Liver (tissue), 9 donors: ENCODE data around the gene APBA2. TPM values are rescaled to one million over a fixed set of nuclear protein-coding genes. Genes with fewer than 3 reads are reported as not detected.

Experiments
- DNase-seq: peaks from one replicate; pipeline ENCODE4 v3.0.0-alpha.2; 2017; ENCODE audit warnings: low spot score
- H3K27ac ChIP-seq, 2 donors: one replicate each; pipeline ENCODE4 v1.7.0; 2013; ENCODE audit warnings: inconsistent platforms in 2 of 2, low read length in 2 of 2, control low read depth in 1 of 2, low read depth in 1 of 2, mild to moderate bottlenecking in 1 of 2
- H3K27me3 ChIP-seq, 4 donors: one replicate each; pipeline versions ENCODE4 v1.6.1 to v1.7.0; 2013; ENCODE audit warnings: low read length in 3 of 4, inconsistent platforms in 1 of 4, mild to moderate bottlenecking in 1 of 4, moderate library complexity in 1 of 4; ENCODE audit not compliant: control insufficient read depth in 4 of 4, insufficient read depth in 4 of 4
- H3K36me3 ChIP-seq, 4 donors: one replicate each; pipeline versions ENCODE4 v1.6.1 to v1.7.0; 2013; ENCODE audit warnings: low read length in 3 of 4, mild to moderate bottlenecking in 3 of 4, low read depth in 1 of 4, moderate library complexity in 1 of 4; ENCODE audit not compliant: control insufficient read depth in 4 of 4, insufficient read depth in 3 of 4
- H3K4me1 ChIP-seq, 4 donors: one replicate each; pipeline versions ENCODE4 v1.6.1 to v1.7.0; 2013; ENCODE audit warnings: low read length in 3 of 4, mild to moderate bottlenecking in 3 of 4, moderate library complexity in 1 of 4; ENCODE audit not compliant: control insufficient read depth in 4 of 4, insufficient read depth in 4 of 4
- H3K4me3 ChIP-seq, 3 donors: one replicate each; pipeline versions ENCODE4 v1.6.1 to v1.7.0; 2013; ENCODE audit warnings: low read length in 3 of 3, control low read depth in 1 of 3, low read depth in 1 of 3, mild to moderate bottlenecking in 1 of 3
- H3K9ac ChIP-seq, 2 donors: one replicate each; pipeline ENCODE4 v1.7.0; 2013; ENCODE audit warnings: low read length in 2 of 2, mild to moderate bottlenecking in 2 of 2, moderate library complexity in 2 of 2, control low read depth in 1 of 2, low read depth in 1 of 2
- H3K9me3 ChIP-seq, 4 donors: one replicate each; pipeline versions ENCODE4 v1.6.1 to v1.7.0; 2013; ENCODE audit warnings: low read length in 3 of 4; ENCODE audit not compliant: control insufficient read depth in 4 of 4
- EGR1 ChIP-seq, 2 donors: IDR thresholded peaks; 2 replicates each; pipeline ENCODE4 v1.6.1; 2016 to 2018; ENCODE audit warnings: antibody characterized with exemption in 2 of 2, low read depth in 2 of 2
- FOXA1 ChIP-seq: IDR thresholded peaks from 2 replicates; pipeline ENCODE4 v1.6.1; 2016; ENCODE audit warnings: antibody characterized with exemption
- FOXA2 ChIP-seq: IDR thresholded peaks from 2 replicates; pipeline ENCODE4 v1.6.1; 2016; ENCODE audit warnings: antibody characterized with exemption
- GABPA ChIP-seq, 2 donors: IDR thresholded peaks in 1 of 2; conservative IDR thresholded peaks in 1 of 2; 2 replicates each; pipeline ENCODE4 v1.6.1; 2016; ENCODE audit warnings: antibody characterized with exemption in 2 of 2, mild to moderate bottlenecking in 1 of 2, moderate library complexity in 1 of 2
- HNF4A ChIP-seq, 2 donors: conservative IDR thresholded peaks; 2 replicates each; pipeline ENCODE4 v1.6.1; 2016; ENCODE audit warnings: antibody characterized with exemption in 2 of 2, mild to moderate bottlenecking in 2 of 2
- HNF4G ChIP-seq: IDR thresholded peaks from 2 replicates; pipeline ENCODE4 v1.6.1; 2016; ENCODE audit warnings: antibody characterized with exemption
- JUND ChIP-seq, 2 donors: IDR thresholded peaks; 2 replicates each; pipeline ENCODE4 v1.6.1; 2016; ENCODE audit warnings: antibody characterized with exemption in 2 of 2
- NR2F2 ChIP-seq: IDR thresholded peaks from 2 replicates; pipeline ENCODE4 v1.6.1; 2016; ENCODE audit warnings: antibody characterized with exemption
- RAD21 ChIP-seq, 2 donors: IDR thresholded peaks; 2 replicates each; pipeline ENCODE4 v1.6.1; 2016; ENCODE audit warnings: antibody characterized with exemption in 2 of 2, mild to moderate bottlenecking in 2 of 2
- RXRA ChIP-seq, 2 donors: IDR thresholded peaks; 2 replicates each; pipeline ENCODE4 v1.6.1; 2017 to 2018; ENCODE audit warnings: antibody characterized with exemption in 2 of 2, mild to moderate bottlenecking in 1 of 2
- SP1 ChIP-seq: IDR thresholded peaks from 2 replicates; pipeline ENCODE4 v1.6.1; 2018; ENCODE audit warnings: antibody characterized with exemption, mild to moderate bottlenecking
- TAF1 ChIP-seq: conservative IDR thresholded peaks from 2 replicates; pipeline ENCODE4 v1.6.1; 2016; ENCODE audit warnings: antibody characterized with exemption, mild to moderate bottlenecking
- YY1 ChIP-seq: IDR thresholded peaks from 2 replicates; pipeline ENCODE4 v1.6.1; 2016; ENCODE audit warnings: antibody characterized with exemption, mild to moderate bottlenecking
- WGBS: extraction: QIAGEN DNeasy Blood & Tissue Kit; methylation state at CpG from one replicate; pipeline ENCODE4 v1.1.7; 2013; 5-methylcytosine and 5-hydroxymethylcytosine counted together
- polyA plus RNA-seq, 2 donors: library from polyadenylated mRNA; stranded (reverse) in 1 of 2; unstranded in 1 of 2; fragments of 200-250 nt in 1 of 2; fragments of >200 nt in 1 of 2; fragmentation: Nextera tagmentation in 1 of 2; extraction: Ambion mirVana in 1 of 2; gene quantifications; one replicate each; pipeline versions ENCODE4 v1.2.1 to v1.2.3, GENCODE V29; 2013 to 2015
- total RNA-seq, 2 donors: library from RNA; depleted of rRNA; stranded (reverse); fragments of >200 nt; gene quantifications; one replicate each; pipeline ENCODE4 v1.2.3, GENCODE V29; 2014
- TF ChIP-seq, protein P1 (sequence below): IDR thresholded peaks from 2 replicates; pipeline ENCODE4 v1.6.1; 2016; ENCODE audit warnings: antibody characterized with exemption
- TF ChIP-seq, protein P2 (sequence below): IDR thresholded peaks from 2 replicates; pipeline ENCODE4 v1.6.1; 2016; ENCODE audit warnings: antibody characterized with exemption, mild to moderate bottlenecking
- TF ChIP-seq, protein P3 (sequence below): IDR thresholded peaks from 2 replicates; pipeline ENCODE4 v1.6.1; 2016; ENCODE audit warnings: antibody characterized with exemption
- TF ChIP-seq, protein P4 (sequence below): IDR thresholded peaks from 2 replicates; pipeline ENCODE4 v1.6.1; 2016; ENCODE audit warnings: antibody characterized with exemption
- TF ChIP-seq, protein P5 (sequence below): fragments of 150-350 bp; IDR thresholded peaks from 2 replicates; pipeline ENCODE4 v1.5.1; 2017; ENCODE audit warnings: improper control_type of control experiment, low read depth, low read length; ENCODE audit not compliant: missing input control
- donor health status: healthy.
- donor health status: healthy.
- donor health status: healthy.
- donor health status: healthy.
- donor health status: healthy.

APBA2 gene
- total and polyA plus RNA-seq, 4 donors = 0.38 to 2.9 (median 1.7) TPM

DNA sequence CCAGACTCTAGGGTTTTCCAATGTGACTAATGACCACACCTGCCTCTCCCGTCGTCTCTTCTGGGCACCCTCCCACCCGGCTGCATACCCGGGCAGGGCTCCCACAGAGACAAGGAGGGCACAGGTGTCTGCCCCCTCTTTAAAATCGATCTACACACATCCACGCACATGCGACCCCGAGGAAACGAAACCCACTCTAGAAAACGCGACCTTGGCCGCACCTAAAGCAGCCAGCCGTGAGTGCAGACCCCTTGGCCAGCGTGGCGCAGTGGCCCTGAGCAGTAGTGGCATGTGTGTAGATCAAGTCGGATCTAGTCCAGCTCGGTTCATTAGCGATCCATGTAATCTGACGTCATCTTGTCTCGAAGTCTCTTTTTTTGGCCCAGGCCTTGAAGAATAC lies 232.0 kb downstream of the APBA2 start:
- Histone ChIP-seq H3K27me3 (peaks cover 0 to 9% (median 0%) of the 10 kb centered on the region in 4 donors), H3K36me3 (no peaks in the 10 kb centered on the region), H3K4me1 (no peaks in the 10 kb centered on the region), H3K4me3 (no peak overlapping the region), H3K9ac (no peak overlapping the region), H3K9me3 (no peaks in the 10 kb centered on the region), H3K27ac (no peak overlapping the region)
- no peak for DNase-seq
- 90% methylated on average over 20 of the region's 20 CpGs for WGBS
- TF ChIP-seq, protein P1, sequence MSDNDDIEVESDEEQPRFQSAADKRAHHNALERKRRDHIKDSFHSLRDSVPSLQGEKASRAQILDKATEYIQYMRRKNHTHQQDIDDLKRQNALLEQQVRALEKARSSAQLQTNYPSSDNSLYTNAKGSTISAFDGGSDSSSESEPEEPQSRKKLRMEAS = no peak
- TF ChIP-seq JUND (IDR thresholded peaks at IDR 0.05) = no peak
- TF ChIP-seq, protein P2, sequence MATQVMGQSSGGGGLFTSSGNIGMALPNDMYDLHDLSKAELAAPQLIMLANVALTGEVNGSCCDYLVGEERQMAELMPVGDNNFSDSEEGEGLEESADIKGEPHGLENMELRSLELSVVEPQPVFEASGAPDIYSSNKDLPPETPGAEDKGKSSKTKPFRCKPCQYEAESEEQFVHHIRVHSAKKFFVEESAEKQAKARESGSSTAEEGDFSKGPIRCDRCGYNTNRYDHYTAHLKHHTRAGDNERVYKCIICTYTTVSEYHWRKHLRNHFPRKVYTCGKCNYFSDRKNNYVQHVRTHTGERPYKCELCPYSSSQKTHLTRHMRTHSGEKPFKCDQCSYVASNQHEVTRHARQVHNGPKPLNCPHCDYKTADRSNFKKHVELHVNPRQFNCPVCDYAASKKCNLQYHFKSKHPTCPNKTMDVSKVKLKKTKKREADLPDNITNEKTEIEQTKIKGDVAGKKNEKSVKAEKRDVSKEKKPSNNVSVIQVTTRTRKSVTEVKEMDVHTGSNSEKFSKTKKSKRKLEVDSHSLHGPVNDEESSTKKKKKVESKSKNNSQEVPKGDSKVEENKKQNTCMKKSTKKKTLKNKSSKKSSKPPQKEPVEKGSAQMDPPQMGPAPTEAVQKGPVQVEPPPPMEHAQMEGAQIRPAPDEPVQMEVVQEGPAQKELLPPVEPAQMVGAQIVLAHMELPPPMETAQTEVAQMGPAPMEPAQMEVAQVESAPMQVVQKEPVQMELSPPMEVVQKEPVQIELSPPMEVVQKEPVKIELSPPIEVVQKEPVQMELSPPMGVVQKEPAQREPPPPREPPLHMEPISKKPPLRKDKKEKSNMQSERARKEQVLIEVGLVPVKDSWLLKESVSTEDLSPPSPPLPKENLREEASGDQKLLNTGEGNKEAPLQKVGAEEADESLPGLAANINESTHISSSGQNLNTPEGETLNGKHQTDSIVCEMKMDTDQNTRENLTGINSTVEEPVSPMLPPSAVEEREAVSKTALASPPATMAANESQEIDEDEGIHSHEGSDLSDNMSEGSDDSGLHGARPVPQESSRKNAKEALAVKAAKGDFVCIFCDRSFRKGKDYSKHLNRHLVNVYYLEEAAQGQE = no peak
- no peak for TF ChIP-seq GABPA (IDR thresholded peaks at IDR 0.05 in 1 of 2, conservative IDR thresholded peaks at IDR 0.05 in 1 of 2)

DNA sequence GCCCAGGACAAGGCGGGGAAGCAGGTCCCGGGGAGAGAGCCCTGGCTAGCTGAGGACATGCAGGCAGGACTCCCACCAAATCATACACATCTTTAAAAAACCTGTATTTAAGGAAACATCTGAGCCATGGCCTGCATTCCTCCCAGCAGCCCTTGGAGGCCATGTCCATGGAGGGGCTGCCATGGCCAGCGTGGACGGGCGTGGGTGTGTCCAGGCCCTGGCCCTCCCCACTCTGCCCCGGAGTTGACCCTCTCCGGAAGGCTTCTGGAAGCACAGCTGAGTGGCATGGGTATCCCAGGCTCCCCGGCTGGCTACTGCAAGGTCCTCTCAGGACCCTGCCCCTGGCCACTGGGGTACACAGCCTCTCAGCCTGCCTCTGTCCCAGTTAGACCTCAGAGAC lies 234.1 kb downstream of the APBA2 start:
- WGBS = 66% methylated on average over 8 of the region's 8 CpGs
- H3K4me3 ChIP-seq = no peak overlapping the region
- TF ChIP-seq EGR1 (IDR thresholded peaks at IDR 0.05; ENCODE audit: low read depth in 2 of 2) (no peak), GABPA (IDR thresholded peaks at IDR 0.05 in 1 of 2, conservative IDR thresholded peaks at IDR 0.05 in 1 of 2) (no peak), YY1 (no peak), RXRA (IDR thresholded peaks at IDR 0.05) (no peak), SP1 (no peak), HNF4A (conservative IDR thresholded peaks at IDR 0.05) (no peak), JUND (IDR thresholded peaks at IDR 0.05) (no peak), RAD21 (IDR thresholded peaks at IDR 0.05) (no peak), FOXA1 (no peak), FOXA2 (no peak), NR2F2 (no peak), TAF1 (no peak), HNF4G (no peak)
- TF ChIP-seq, protein P3, sequence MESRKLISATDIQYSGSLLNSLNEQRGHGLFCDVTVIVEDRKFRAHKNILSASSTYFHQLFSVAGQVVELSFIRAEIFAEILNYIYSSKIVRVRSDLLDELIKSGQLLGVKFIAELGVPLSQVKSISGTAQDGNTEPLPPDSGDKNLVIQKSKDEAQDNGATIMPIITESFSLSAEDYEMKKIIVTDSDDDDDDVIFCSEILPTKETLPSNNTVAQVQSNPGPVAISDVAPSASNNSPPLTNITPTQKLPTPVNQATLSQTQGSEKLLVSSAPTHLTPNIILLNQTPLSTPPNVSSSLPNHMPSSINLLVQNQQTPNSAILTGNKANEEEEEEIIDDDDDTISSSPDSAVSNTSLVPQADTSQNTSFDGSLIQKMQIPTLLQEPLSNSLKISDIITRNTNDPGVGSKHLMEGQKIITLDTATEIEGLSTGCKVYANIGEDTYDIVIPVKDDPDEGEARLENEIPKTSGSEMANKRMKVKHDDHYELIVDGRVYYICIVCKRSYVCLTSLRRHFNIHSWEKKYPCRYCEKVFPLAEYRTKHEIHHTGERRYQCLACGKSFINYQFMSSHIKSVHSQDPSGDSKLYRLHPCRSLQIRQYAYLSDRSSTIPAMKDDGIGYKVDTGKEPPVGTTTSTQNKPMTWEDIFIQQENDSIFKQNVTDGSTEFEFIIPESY = no peak
- TF ChIP-seq, protein P4, sequence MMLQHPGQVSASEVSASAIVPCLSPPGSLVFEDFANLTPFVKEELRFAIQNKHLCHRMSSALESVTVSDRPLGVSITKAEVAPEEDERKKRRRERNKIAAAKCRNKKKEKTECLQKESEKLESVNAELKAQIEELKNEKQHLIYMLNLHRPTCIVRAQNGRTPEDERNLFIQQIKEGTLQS = no peak
- TF ChIP-seq, protein P5, sequence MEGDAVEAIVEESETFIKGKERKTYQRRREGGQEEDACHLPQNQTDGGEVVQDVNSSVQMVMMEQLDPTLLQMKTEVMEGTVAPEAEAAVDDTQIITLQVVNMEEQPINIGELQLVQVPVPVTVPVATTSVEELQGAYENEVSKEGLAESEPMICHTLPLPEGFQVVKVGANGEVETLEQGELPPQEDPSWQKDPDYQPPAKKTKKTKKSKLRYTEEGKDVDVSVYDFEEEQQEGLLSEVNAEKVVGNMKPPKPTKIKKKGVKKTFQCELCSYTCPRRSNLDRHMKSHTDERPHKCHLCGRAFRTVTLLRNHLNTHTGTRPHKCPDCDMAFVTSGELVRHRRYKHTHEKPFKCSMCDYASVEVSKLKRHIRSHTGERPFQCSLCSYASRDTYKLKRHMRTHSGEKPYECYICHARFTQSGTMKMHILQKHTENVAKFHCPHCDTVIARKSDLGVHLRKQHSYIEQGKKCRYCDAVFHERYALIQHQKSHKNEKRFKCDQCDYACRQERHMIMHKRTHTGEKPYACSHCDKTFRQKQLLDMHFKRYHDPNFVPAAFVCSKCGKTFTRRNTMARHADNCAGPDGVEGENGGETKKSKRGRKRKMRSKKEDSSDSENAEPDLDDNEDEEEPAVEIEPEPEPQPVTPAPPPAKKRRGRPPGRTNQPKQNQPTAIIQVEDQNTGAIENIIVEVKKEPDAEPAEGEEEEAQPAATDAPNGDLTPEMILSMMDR = no peak
- TF ChIP-seq, protein P1 = no peak
- TF ChIP-seq, protein P2 = no peak
- no peak for DNase-seq
- no peaks in the 10 kb centered on the region for H3K9me3 ChIP-seq
- no peaks in the 10 kb centered on the region for H3K4me1 ChIP-seq
- H3K27ac ChIP-seq = no peak overlapping the region
- peaks cover 0 to under 1% (median 0%) of the 10 kb centered on the region in 4 donors for H3K27me3 ChIP-seq
- H3K36me3 ChIP-seq = no peaks in the 10 kb centered on the region
- H3K9ac ChIP-seq = no peak overlapping the region
